HG03571 (cell line): ENCODE results near the gene C4orf51.
A peak's percentile ranks its signal among the peaks of the same experiment; 100 is the strongest.
"Not testable (repeated sequence)": the region's sequence is repeated elsewhere in the genome, so short reads cannot be mapped to it uniquely, and the experiment has no call there.

Experiments used
- ATAC-seq: cut with Tn5 transposase; IDR thresholded peaks from one replicate; pipeline ENCODE4 v1.9.1; 2021; ENCODE audit not compliant: unreplicated experiment

Gene C4orf51

DNA sequence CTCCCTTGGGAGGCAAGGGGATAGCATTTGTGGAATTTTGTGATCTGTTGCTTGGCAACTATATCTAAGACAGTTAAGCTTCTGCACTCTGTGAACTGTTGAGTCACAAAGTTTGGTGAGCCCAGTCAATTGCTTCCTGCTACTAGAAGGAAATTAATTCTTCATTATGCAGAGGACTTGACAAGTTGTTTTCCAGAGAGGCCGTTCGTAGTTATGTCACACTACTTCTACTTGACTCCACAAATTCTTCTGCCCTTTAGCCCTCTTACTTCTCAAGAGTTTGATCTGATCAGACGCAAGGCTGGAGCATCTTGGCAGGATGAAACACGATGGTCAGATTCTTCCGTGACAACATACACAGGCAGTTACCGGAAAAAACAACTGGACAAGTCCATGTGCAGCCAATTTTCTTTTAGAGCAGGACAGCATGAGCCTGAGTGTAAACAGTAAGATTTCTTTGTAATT, at the start of gene C4orf51:
TSS of gene C4orf51 (plus strand) at position 156 of the 465 bp plus-strand sequence. CDS start at position 214, 58 bp downstream.
- no peak for ATAC-seq

GRCh38 chr4:145635117-145635516, 44.8 kb upstream of the C4orf51 start:
- ATAC-seq, result no peak

GRCh38 chr4:145635630-145636029, 44.3 kb upstream of the C4orf51 start:
- ATAC-seq, result no peak

GRCh38 chr4:145639186-145639698, 40.7 kb upstream of the C4orf51 start:
- no peak for ATAC-seq

- ATAC-seq, result not testable (repeated sequence)
These were observed 39.7 kb upstream of the C4orf51 start for GRCh38 chr4:145640236-145640635.

DNA sequence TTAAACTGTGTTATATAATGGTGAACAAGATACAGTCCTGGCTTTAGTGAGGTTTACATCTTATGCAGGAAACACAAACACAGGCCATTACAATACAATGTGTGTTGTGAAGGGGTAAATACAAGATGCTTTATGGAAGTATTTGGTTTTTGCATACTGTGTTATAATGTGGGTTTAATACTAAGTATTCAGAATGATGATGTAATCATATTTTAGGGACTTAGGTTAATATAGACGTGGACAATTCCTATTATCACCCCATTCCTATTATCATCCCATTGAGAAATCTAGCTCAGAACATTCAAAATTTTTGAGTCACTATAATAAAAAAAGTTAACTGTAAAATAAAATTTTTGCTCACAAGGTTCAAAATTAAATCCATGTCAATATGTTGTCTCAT, 36.7 kb upstream of the C4orf51 start:
- ATAC-seq, result no peak

DNA sequence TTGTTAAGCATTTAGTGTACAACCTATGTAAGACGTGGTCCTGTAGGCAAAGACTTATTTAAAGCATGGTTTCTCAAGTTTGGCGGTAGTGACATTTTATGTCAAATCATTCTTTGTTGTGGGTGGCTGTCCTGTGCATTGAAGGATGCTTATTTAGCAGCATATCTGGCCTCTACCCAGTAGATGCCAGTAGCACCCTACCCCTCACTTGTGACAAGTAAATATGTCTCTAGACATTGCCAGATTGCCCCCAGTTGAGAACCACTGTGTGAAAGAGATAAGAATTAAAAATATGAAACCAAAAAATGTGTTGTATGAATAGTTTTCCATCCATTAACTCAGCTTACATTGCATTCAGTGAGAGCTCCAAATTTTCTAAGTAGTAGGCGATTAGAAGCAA, 35.2 kb upstream of the C4orf51 start:
- no peak for ATAC-seq

- no peak for ATAC-seq
These were observed 23.8 kb upstream of the C4orf51 start for GRCh38 chr4:145656156-145656555.

- ATAC-seq, result no peak
These were observed 19.9 kb upstream of the C4orf51 start for GRCh38 chr4:145660064-145660463.

GRCh38 chr4:145663194-145663593, 16.8 kb upstream of the C4orf51 start:
- ATAC-seq, result no peak

DNA sequence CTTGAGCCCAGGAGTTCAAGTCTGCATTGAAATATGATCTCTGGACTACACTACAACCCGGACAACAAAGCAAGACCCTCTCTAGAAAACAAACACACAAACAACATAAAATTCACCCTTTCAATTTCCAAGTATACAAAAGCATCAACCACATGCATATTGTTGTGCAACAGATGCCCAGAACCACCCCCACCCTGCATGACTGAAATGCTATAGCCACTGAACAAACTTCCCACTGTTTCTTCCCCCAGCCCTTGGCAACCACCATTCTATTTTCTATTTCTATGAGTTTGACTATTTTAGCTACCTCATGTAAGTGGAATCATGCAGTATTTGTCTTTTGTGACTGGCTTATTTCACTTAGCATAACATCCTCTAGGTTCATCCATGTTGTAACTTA, 14.2 kb upstream of the C4orf51 start:
- no peak for ATAC-seq

DNA sequence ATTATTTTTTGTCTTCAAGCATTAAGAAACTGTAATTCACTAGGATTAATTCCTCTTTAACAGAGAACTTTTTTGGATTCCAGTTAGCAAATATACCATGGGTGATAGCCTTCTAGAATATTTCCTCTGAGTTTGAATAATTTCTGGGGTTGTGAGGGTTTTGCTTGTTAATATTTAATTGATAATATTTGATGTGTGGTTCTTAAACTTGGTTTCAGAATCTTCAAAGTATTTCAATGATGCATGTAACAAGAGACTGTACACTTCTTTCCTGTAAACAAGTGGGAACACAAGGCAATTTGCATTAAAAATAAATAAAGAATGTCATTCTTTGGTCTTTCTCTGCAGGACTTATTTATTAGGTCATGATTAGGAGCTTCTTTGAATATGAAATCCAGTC, 9.5 kb upstream of the C4orf51 start:
- peak; percentile 53 for ATAC-seq

- ATAC-seq, result no peak
These were observed 426 bp upstream of the C4orf51 start for GRCh38 chr4:145679520-145679919.

DNA sequence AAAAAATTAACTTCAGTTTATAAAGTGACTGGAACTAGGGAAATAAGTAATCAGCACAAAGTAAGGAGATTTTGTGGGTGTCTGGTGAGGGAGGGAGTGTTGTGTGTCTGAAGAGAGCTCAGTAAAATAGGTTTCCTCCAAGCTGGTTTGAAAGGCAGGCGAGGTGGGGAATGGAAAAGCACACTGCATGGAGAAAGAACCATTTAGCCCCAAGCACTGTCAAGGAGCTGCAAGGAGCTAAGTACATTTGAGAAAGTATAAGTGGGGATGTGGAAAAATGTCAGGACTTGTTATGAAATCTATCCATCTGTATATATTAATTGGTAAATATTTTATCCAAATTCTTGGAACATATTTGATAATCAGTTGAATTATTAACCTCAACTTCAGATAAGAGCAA, 956 bp downstream of the C4orf51 start:
- ATAC-seq, result no peak

DNA sequence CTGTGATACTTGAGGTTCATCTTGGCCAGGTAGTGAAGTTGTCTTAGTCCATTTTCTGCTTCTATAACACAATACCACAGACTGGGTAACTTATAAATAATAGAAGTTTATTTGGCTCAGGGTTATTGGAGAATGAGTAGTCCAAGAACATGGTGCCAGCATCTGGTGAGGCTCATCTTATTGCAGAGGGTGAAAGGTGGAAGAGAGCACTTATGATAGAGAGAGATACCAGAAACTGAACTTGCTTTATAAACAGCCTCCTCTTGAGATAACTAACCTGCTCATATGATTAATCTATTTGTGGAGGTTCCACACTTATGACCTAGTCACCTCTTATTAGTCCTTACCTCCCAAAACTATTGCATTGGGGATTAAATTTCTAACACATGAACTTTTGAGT, 1.6 kb downstream of the C4orf51 start:
- ATAC-seq, result no peak

- ATAC-seq, result no peak
These were observed 2.0 kb downstream of the C4orf51 start for GRCh38 chr4:145681956-145682355.

GRCh38 chr4:145686991-145687390, 7.0 kb downstream of the C4orf51 start:
- no peak for ATAC-seq

- no peak for ATAC-seq
These were observed 10.7 kb downstream of the C4orf51 start for GRCh38 chr4:145690610-145691009.

DNA sequence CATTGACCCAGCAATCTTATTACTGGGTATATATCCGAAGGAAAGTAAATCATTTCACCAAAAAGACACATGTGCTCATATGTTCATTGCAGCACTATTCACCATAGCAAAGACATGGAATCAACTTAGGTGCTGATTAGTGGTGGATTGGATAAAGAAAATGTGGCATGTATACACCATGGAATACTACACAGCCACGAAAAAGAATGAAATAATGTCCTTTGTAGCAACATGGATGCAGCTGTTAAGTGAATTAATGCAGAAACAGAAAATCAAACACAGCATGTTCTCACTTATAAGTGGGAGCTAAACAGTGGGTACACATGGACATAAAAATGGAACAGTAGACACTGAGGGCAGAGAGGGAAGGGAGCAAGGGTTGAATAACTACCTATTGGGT, 11.5 kb downstream of the C4orf51 start:
- not testable (repeated sequence) for ATAC-seq

- ATAC-seq, result no peak
These were observed 15.0 kb downstream of the C4orf51 start for GRCh38 chr4:145694929-145695328.

DNA sequence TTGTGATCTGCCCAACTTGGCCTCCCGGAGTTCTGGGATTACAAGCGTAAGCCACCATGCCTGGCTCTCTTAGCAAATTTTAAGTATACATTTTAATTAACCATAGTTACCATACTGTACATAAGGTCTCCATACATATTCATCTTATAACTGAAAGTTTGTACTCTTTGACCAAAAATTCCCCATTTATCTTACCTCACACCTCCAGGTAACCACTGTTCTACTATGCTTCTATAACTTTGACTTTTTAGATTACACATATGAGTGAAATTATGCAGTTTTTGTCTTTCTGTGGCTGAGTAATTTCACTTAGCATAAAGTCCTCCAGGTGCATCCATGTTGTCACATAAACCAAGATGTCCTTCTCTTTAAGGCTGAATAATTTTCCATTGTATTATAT, 17.4 kb downstream of the C4orf51 start:
- ATAC-seq, result no peak

DNA sequence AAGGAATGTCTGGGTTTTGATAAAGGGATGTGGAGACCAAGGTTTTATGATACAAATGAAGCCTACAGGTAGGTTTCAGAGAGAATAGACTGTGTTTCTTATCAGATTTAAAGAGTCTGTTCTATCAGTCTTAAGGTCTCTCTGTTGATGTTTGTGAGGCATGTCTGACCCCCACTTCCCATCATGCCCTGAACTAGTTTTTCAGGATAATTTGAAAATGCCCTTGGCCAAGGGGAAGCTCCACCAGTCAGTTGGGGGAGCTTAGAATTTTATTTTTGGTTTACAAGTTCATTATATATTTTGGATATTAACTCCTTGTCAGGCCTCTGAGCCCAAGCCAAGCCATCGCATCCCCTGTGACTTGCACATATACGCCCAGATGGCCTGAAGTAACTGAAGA, 18.6 kb downstream of the C4orf51 start:
- ATAC-seq, result no peak

- ATAC-seq, result no peak
These were observed 24.0 kb downstream of the C4orf51 start for GRCh38 chr4:145703850-145704497.
